ENCODE data around the gene WDR5B.
"Not testable (repeated sequence)": the region's sequence is repeated elsewhere in the genome, so short reads cannot be mapped to it uniquely, and the experiment has no call there.

Gene WDR5B

GRCh38 chr3:122415762-122416654 is at the start of gene WDR5B:
WDR5B (minus strand) TSS chr3:122416062; CDS start chr3:122415528, 534 bp downstream.
- DNase-seq (ENCODE audit: low read depth), result peak; percentile 95

DNA sequence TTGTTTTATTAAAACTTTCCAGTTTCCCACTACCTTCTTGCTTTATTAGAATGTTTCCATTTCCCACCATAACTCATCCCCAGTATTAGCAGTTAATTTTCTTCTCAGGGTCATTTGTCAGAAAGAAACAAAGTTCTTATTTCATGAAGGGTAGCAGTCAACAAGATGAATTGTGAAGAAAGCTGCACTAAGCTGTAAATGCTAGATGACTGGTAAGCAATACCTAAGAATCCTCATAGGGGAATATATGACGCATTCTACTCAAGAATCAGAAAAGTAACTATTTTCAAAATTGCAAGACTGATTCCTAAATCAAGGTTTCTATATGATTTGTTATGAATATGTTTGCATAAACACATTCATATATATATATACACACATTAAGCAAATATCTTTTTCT is 48.8 kb upstream of the WDR5B start:
- DNase-seq (ENCODE audit: low read depth), result no peak

DNA sequence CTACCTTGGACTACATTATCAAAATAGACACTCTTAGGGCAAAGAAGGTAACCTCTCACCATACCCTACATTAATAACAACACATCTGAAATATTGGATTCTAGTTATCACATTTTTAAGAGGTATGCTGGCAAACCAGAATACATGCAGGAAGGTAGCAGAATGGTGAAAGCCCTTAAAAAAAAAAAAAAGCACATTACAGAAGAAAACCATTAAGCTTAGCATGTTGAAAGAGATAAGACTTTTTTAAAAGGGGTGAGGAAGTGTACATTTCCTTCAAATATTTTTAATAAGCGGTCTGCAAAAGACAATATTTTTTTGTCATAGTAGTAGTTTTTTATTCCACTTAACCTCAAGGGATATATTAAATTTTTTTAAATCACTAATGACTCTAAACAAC is 46.5 kb upstream of the WDR5B start:
- no peak for DNase-seq (ENCODE audit: low read depth)

DNA sequence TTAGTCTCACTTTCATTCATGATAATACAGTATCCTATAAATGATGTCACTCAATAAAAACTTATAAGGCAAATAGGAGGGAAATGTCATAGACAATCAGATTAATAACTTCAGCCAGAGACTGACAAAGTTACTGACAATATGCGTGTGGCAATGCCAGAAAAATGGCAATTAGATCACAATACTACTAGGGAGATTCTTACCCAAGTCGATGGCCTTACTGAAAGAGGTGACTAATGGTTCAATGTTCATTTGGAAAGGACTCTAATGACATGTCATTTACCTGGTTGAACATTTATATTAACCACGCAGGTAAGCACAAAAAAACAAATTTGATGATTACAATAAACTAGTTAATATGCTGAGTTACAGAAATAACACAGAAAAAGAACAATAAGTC is 45.9 kb upstream of the WDR5B start:
- no peak for DNase-seq (ENCODE audit: low read depth)

DNA sequence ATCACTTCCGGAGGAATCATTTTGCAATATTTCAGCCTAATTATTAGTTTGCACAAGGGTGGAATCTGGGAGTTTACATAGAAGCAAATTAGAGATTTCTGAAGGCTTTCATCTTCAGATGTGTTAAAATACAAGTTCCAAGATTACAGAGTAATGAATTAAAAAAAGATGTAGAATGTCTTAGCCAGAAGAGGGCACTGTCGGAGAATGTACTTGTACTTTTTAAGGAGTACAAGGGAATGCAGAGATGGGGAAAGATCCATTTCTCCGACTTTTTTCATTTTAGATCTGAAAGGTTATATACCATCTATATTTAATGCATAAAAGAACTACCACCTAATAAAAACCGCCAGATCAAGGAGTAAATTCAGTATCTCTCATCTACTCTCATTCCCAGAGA is 43.1 kb upstream of the WDR5B start:
- DNase-seq (ENCODE audit: low read depth), result peak; percentile 53

- no peak for DNase-seq (ENCODE audit: low read depth)
Measured at GRCh38 chr3:122457706-122458105, 41.8 kb upstream of the WDR5B start.

DNA sequence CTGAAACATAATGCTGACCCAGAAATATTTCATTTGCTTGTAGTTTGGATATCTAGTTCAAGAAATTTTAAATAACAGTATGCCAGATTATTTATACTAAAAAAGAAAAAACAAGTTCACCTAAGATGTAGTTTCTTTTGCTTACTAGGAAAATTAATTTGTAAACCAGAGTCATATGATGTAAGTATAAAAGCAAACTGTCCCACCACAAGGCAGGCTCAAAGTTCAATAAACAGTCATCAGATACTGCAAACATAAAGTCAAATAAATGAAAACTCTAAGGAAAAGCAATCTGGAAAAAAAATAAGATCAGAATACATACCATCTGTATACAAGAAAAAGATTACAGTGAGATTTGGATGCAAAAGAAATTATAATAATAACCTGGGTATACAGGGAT is 40.2 kb upstream of the WDR5B start:
- no peak for DNase-seq (ENCODE audit: low read depth)

GRCh38 chr3:122451371-122451770 is 35.5 kb upstream of the WDR5B start:
- DNase-seq (ENCODE audit: low read depth), result no peak

GRCh38 chr3:122448218-122448617 is 32.4 kb upstream of the WDR5B start:
- not testable (repeated sequence) for DNase-seq (ENCODE audit: low read depth)

- DNase-seq (ENCODE audit: low read depth), result not testable (repeated sequence)
Measured at GRCh38 chr3:122444491-122444887, 28.6 kb upstream of the WDR5B start.

DNA sequence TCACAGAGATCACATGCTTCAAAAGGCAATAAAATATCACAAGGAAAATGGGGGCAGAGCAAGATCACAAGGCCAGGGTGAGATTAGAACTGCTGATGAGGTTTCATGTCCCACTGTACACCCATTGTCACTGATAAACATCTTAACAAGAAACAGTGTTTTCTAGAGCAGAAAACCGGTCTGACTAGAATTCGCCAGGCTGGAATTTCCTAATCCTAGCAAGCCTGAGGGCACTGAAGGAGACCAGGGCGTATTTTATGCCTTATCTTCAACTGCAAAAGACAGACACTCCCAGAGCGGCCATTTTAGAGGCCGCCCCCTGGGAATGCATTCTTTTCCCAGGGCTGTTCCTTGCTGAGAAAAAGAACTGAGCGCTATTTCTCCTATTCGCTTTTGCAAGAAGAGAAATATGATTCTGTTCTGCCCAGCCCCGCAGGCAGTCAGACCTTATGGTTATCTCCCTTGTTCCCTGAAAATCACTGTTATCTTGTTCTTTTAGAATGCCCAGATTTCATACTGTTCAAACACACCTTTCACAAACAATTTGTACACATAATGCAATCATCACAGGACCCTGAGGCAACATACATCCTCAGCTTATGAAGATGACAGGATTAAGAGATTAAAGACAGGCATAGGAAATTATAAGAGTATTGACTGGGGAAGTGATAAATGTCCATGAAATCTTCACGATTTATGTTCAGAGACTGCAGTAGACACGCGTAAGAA is 28.1 kb upstream of the WDR5B start:
- not testable (repeated sequence) for DNase-seq (ENCODE audit: low read depth)

DNA sequence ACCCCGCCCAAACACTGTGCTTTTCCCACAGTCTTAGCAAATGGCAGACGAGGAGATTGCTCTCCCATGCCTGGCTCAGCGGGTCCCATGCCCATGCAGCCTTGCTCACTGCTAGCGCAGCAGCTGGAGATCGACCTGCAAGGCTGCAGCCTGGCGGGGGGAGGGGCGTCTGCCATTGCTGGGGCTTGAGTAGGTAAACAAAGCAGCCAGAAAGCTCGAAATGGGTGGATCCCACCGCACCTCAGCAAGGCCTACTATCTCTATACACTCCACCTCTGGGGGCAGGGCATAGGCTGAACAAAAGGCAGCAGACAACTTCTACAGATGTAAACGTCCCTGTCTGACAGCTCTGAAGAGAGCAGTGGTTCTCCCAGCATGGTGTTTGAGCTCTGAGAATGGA is 27.2 kb upstream of the WDR5B start:
- DNase-seq (ENCODE audit: low read depth), result no peak

DNA sequence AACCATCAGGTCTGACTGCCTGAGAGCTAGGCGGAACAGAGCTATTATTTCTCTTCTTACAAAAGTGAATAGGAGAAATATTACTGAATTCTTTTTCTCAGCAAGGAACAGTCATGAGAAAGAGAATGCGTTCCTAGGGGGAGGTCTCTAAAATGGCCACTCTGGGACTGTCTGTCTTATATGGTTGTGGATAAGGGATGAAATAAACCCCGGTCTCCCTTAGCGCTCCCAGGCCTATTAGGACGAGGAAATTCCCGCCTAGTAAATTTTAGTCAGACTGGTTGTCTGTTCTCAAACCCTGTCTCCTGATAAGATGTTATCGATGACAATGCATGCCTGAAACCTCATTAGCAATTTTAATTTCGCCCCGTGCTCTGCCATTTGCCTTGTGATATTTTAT is 20.1 kb upstream of the WDR5B start:
- no peak for DNase-seq (ENCODE audit: low read depth)

- DNase-seq (ENCODE audit: low read depth), result no peak
Measured at GRCh38 chr3:122430371-122430770, 14.5 kb upstream of the WDR5B start.

DNA sequence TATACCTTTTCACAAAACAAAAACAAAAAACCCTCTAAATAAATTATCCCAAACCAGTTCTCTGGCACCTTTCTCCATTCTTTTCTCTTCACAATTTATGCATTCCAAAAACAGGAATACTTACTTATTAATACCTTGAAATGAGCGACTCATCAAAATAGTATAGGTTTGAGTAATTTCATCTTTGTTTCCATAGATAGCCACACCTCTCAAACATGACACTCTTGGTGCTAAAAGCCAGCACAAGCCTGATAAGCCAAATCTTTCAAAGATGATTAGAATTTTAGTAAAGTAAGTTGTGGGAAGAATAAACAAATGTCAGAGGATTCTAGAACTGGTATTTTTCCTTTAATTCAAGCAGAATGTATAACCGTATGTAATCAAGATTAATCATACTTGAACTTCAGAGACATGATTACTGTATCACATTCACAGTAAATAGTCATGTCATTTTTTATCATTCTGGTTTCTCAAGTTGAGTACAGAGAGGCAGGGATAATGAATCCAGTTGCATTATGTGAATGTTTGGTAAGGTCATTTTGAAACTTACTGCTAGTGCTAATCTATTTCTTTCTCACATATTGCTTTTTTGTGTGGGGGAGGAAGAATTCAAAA is 12.1 kb upstream of the WDR5B start:
- no peak for DNase-seq (ENCODE audit: low read depth)

DNA sequence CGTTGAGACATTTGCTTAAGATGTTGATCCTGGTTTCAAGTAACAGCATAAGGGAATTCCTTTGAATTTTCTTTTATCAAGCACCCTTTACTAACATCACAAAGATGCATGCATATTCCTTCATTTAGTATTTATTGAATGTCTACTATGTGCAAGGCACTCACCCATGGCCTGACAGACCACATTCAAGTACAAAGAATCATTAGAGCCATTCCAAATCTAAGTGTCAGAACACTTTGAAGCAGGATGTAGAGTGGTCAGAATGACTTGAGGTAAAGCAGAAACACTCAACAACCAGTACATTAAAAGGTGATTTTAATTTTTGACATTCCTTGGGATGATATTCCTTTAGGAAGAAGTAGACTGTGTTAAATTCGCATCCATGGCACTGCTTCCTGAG is 6.0 kb upstream of the WDR5B start:
- DNase-seq (ENCODE audit: low read depth), result no peak

GRCh38 chr3:122421101-122421500 is 5.2 kb upstream of the WDR5B start:
- no peak for DNase-seq (ENCODE audit: low read depth)

- DNase-seq (ENCODE audit: low read depth), result no peak
Measured at GRCh38 chr3:122416966-122417365, 1.1 kb upstream of the WDR5B start.

DNA sequence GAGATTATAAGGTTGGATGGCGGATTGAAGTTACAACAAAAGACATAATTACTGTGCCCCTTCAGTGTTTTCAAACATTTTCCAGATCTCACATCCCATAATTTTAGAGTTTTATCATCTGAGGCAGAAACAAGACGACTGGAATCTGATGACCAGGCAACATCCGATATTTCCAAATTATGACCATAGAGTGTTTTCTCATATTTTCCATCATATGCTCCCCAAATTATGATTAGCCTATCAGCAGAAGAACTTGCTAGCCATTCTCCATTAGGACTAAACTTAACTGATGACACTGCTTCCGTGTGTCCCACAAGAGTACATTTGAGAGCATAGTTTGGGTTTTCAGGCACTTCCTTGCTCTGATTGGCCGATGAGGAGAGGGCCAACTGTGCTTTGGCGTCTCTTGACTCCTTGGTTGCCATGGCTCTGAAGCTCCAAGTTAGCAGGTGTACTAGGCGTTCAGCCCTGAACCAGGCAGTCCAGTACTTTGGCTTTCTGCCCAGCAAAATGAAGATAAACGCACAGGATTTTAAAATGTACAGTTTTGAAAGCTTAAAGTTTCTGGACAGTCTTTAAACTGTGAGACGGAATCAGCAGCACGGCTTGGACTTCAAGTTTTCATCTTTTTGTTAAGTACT is 638 bp downstream of the WDR5B start:
- peak; percentile 8 for DNase-seq (ENCODE audit: low read depth)

- no peak for DNase-seq (ENCODE audit: low read depth)
Measured at GRCh38 chr3:122414391-122414790, 1.5 kb downstream of the WDR5B start.

GRCh38 chr3:122410639-122411038 is 5.2 kb downstream of the WDR5B start:
- no peak for DNase-seq (ENCODE audit: low read depth)

- DNase-seq (ENCODE audit: low read depth), result no peak
Measured at GRCh38 chr3:122410111-122410510, 5.8 kb downstream of the WDR5B start.
